HG03469 (cell line): ENCODE results near the gene RPS5.

Experiments
- ATAC-seq: cut with Tn5 transposase; IDR thresholded peaks from one replicate; pipeline ENCODE4 v1.9.1; 2021; ENCODE audit warnings: mild to moderate bottlenecking, moderate library complexity, moderate number of reproducible peaks; ENCODE audit not compliant: unreplicated experiment

The RPS5 gene

GRCh38 chr19:58381460-58382212 lies 5.4 kb upstream of the RPS5 start:
- ATAC-seq = no peak

- ATAC-seq = no peak
Observed at GRCh38 chr19:58382997-58383603, 4.0 kb upstream of the RPS5 start.

- ATAC-seq = no peak
Observed at GRCh38 chr19:58385313-58385890, 1.7 kb upstream of the RPS5 start.

GRCh38 chr19:58385891-58386575 lies 1.0 kb upstream of the RPS5 start:
- ATAC-seq = no peak

GRCh38 chr19:58387338-58388174 lies 487 bp downstream of the RPS5 start:
- no peak for ATAC-seq

- ATAC-seq = no peak
Observed at GRCh38 chr19:58388175-58388526, 1.1 kb downstream of the RPS5 start.

- ATAC-seq = no peak
Observed at GRCh38 chr19:58392945-58393724, 6.1 kb downstream of the RPS5 start.

GRCh38 chr19:58393725-58394033 lies 6.6 kb downstream of the RPS5 start:
- ATAC-seq = no peak

GRCh38 chr19:58394821-58395219 lies 7.8 kb downstream of the RPS5 start:
- no peak for ATAC-seq

GRCh38 chr19:58395220-58395978 lies 8.3 kb downstream of the RPS5 start, which contains the start of gene RNF225:
Gene RNF225 (plus strand): TSS chr19:58395656. CDS start chr19:58396090, 434 bp downstream.
- no peak for ATAC-seq

GRCh38 chr19:58395979-58396627 lies 9.0 kb downstream of the RPS5 start:
- ATAC-seq = no peak

GRCh38 chr19:58396691-58397532 lies 9.8 kb downstream of the RPS5 start:
- no peak for ATAC-seq

GRCh38 chr19:58397533-58398037 lies 10.5 kb downstream of the RPS5 start:
- ATAC-seq = no peak

- ATAC-seq = no peak
Observed at GRCh38 chr19:58398087-58398486, 11.0 kb downstream of the RPS5 start.

GRCh38 chr19:58398545-58398944 lies 11.5 kb downstream of the RPS5 start:
- ATAC-seq = no peak

GRCh38 chr19:58399903-58400302 lies 12.8 kb downstream of the RPS5 start:
- no peak for ATAC-seq

- ATAC-seq = no peak
Observed at GRCh38 chr19:58400316-58400915, 13.3 kb downstream of the RPS5 start.
